Stomach (tissue), 9 donors: ENCODE results near the gene PCDHGC4. TPM values are rescaled to one million over a fixed set of nuclear protein-coding genes. Genes with fewer than 3 reads are reported as not detected.

Experiments used
- DNase-seq, 2 donors: peaks; one replicate each; pipeline versions ENCODE4 v3.0.0 to v3.0.0-alpha.2; 2013 to 2019
- H3K27ac ChIP-seq, 5 donors: fragments of 200-600 bp in 4 of 5; sonication (generic) in 4 of 5; one replicate each; pipeline ENCODE4 v1.5.1; 2013 to 2019; ENCODE audit warnings: mild to moderate bottlenecking in 1 of 5, moderate library complexity in 1 of 5
- H3K27me3 ChIP-seq, 3 donors: fragments of 200-600 bp; sonication (generic); one replicate each; pipeline ENCODE4 v1.5.1; 2017 to 2019; ENCODE audit warnings: mixed run types in 1 of 3
- H3K36me3 ChIP-seq, 4 donors: fragments of 200-600 bp; sonication (generic); 1 replicate in 3 of 4; 2 replicates in 1 of 4; pipeline ENCODE4 v1.5.1; 2016 to 2019
- H3K4me1 ChIP-seq, 4 donors: fragments of 200-600 bp; sonication (generic); one replicate each; pipeline ENCODE4 v1.5.1; 2016 to 2019
- H3K4me3 ChIP-seq, 4 donors: fragments of 200-600 bp; sonication (generic) in 3 of 4; one replicate each; pipeline ENCODE4 v1.5.1; 2016 to 2019; ENCODE audit warnings: mild to moderate bottlenecking in 1 of 4
- H3K9me3 ChIP-seq, 4 donors: fragments of 200-600 bp; sonication (generic); one replicate each; pipeline ENCODE4 v1.5.1; 2016 to 2019
- CTCF ChIP-seq, 7 experiments: fragments of 450-650 bp in 4 of 7; fragments of 200-600 bp in 3 of 7; sonication (generic) in 3 of 7; IDR thresholded peaks; one replicate each; pipeline ENCODE4 v1.5.1; 2016 to 2019; ENCODE audit warnings: antibody characterized with exemption in 7 of 7, control low read depth in 2 of 7, mild to moderate bottlenecking in 1 of 7
- EP300 ChIP-seq: sonication (generic); formaldehyde crosslinking; IDR thresholded peaks from one replicate; pipeline ENCODE4 v1.6.1; 2017; ENCODE audit warnings: antibody characterized with exemption
- POLR2A ChIP-seq, 4 donors: fragments of 450-650 bp; IDR thresholded peaks; one replicate each; pipeline ENCODE4 v1.6.1; 2016; ENCODE audit warnings: antibody characterized with exemption in 4 of 4, control low read depth in 2 of 4, mild to moderate bottlenecking in 1 of 4, moderate library complexity in 1 of 4
- POLR2AphosphoS5 ChIP-seq, 3 donors: sonication (generic); formaldehyde crosslinking; IDR thresholded peaks; one replicate each; pipeline ENCODE4 v1.6.1; 2016; ENCODE audit warnings: antibody characterized with exemption in 3 of 3
- WGBS, 5 donors: extraction: QIAGEN DNeasy Blood & Tissue Kit in 3 of 5; methylation state at CpG; one replicate each; pipeline versions ENCODE4 v1.1.5 to v1.1.7; 2013 to 2018; 5-methylcytosine and 5-hydroxymethylcytosine counted together
- intact Hi-C: fragments of 100-400 bp; cut with DNase I; formaldehyde crosslinking; loops from one replicate; pipeline ENCODE4 v1.15.1; 2023; ENCODE audit warnings: low total_unique reads
- polyA plus RNA-seq, 3 donors: library from polyadenylated mRNA; stranded (reverse); fragments of 200-250 nt; gene quantifications; one replicate each; pipeline ENCODE4 v1.2.3, GENCODE V29; 2013
- total RNA-seq, 5 donors: library from RNA; depleted of rRNA; stranded (reverse); fragments of >200 nt; gene quantifications; one replicate each; pipeline versions ENCODE4 v1.1.0 to v1.2.3, GENCODE V29; 2014 to 2016
- donor health status: healthy with polysubstance abuse.
- donor health status: Bipolar disorder and iron deficiency.
- donor health status: healthy.

Gene PCDHGC4
- total and polyA plus RNA-seq, 8 donors: 0.87 to 15.4 (median 5.0) TPM; not detected in 4

DNA sequence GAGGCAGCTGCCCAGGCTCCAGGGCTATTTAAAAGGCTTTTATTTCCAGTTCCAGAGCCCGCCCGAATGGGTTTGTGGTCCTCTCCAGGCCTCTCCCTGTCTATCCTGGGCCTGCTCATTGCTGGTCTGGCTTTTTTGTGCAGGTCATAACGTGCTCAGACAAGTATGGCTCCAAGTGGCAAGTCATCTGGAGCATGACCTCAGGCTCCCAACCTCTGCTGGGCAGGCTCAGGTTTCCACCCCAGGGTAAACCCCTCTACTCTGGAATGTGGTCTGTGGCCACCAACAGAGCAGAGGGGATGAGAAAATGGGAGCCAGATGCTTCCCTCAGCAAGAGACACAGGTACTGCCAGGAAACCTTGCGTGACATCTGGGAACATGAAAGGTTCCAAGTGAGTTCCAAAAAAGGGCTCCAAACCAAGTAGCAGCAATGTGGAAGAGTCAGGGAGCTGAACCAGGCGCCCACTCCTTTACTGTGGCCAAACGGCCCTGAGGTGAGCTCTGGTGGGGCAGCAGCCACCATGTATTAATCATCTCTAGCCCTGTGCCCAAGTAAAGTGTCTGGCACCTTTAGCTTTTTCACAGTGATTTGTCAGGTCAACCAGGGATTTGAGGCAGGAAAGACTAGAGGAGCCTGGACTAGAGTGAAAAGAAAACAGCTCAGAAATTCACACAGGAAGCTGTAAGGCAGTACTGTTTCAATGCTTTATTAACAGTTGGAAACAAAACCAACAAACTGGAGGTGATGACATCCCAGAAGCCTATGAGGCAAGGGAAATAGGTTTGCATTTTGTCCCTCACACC, 29.7 kb downstream of the PCDHGC4 start:
- 60 to 75% (median 67%) methylated on average over 4 to 6 of the region's 6 CpGs for WGBS, 5 donors
- H3K36me3 ChIP-seq: peaks cover 27 to 78% (median 61%) of the 10 kb centered on the region in 4 donors
- H3K27me3 ChIP-seq: no peaks in the 10 kb centered on the region
- no peak for DNase-seq
- no peaks in the 10 kb centered on the region for H3K9me3 ChIP-seq
- intact Hi-C loops: no loop called here
- H3K27ac ChIP-seq: peak overlapping the region; percentile 6 to 92 (median 86)
- TF ChIP-seq CTCF (IDR thresholded peaks at IDR 0.05): no peak
- TF ChIP-seq POLR2AphosphoS5 (IDR thresholded peaks at IDR 0.05): no peak
- TF ChIP-seq POLR2A (IDR thresholded peaks at IDR 0.05): no peak
- TF ChIP-seq EP300: no peak
- H3K4me3 ChIP-seq: peak overlapping the region in 3 of 4 donors; percentile 53 to 57 (median 56)
- peaks cover 35 to 74% (median 54%) of the 10 kb centered on the region in 4 donors for H3K4me1 ChIP-seq

GRCh38 chr5:141515141-141515540, 30.3 kb downstream of the PCDHGC4 start:
- intact Hi-C loops: no loop called here
- peaks cover 31 to 75% (median 52%) of the 10 kb centered on the region in 4 donors for H3K4me1 ChIP-seq
- H3K27ac ChIP-seq: peak overlapping the region in 4 of 5 donors; percentile 84 to 92 (median 88)
- peaks cover 27 to 85% (median 67%) of the 10 kb centered on the region in 4 donors for H3K36me3 ChIP-seq
- TF ChIP-seq POLR2AphosphoS5 (IDR thresholded peaks at IDR 0.05) (no peak), EP300 (no peak), POLR2A (IDR thresholded peaks at IDR 0.05) (no peak), CTCF (IDR thresholded peaks at IDR 0.05) (no peak)
- no peak for DNase-seq
- no peak overlapping the region for H3K4me3 ChIP-seq
- no peaks in the 10 kb centered on the region for H3K9me3 ChIP-seq
- 80 to 91% (median 88%) methylated on average over 3 of the region's 3 CpGs for WGBS, 5 donors
- no peaks in the 10 kb centered on the region for H3K27me3 ChIP-seq

DNA sequence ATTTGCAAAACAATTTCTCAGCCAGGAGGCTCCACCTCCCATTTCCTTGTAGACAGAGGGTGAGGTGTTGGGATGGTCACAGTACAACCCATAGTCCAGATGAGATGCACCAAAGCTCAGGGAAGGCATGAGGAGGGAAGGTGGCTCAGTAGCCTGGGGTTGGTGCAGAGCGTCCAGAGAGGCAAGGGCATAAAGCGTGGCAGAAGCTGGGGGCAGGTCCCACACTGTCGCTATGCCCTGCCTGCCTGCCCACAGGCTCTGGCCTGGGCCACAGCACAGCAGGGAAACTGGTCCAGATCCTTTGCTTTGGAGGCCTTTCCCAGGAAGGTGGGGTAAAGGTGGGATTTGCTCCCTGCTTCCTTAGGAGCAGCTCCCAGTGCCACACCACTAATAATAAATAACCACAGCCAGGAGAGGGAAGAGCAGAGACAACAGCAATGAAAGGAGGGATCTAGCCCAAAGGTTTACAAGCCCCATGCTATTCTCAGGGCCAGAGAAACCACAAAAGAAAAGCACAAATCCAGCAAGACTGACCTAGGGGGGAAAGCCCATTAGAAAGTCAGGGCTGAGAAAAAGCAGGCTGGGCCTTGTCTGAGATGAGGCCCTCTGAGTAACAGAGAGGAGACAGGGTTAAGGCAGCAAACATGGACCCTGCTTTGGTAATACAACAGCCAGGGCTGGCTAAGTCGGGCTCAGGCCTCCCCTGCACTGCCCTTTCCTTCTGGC, 31.3 kb downstream of the PCDHGC4 start:
- H3K9me3 ChIP-seq: no peaks in the 10 kb centered on the region
- no peak for DNase-seq
- peak overlapping the region in 4 of 5 donors; percentile 84 to 92 (median 88) for H3K27ac ChIP-seq
- intact Hi-C loops: no loop called here
- WGBS, 5 donors: 86 to 96% (median 92%) methylated on average over 4 of the region's 4 CpGs
- H3K27me3 ChIP-seq: no peaks in the 10 kb centered on the region
- H3K4me1 ChIP-seq: peaks cover 31 to 85% (median 60%) of the 10 kb centered on the region in 4 donors
- H3K4me3 ChIP-seq: no peak overlapping the region
- peaks cover 23 to 85% (median 68%) of the 10 kb centered on the region in 4 donors for H3K36me3 ChIP-seq
- no peak for TF ChIP-seq POLR2AphosphoS5 (IDR thresholded peaks at IDR 0.05)
- TF ChIP-seq POLR2A (IDR thresholded peaks at IDR 0.05): no peak
- TF ChIP-seq CTCF (IDR thresholded peaks at IDR 0.05): no peak
- TF ChIP-seq EP300: no peak

GRCh38 chr5:141516672-141517025, 31.8 kb downstream of the PCDHGC4 start:
- DNase-seq: no peak
- WGBS, 5 donors: 82 to 95% (median 88%) methylated on average over 2 to 8 of the region's 8 CpGs
- H3K9me3 ChIP-seq: no peaks in the 10 kb centered on the region
- TF ChIP-seq POLR2AphosphoS5 (IDR thresholded peaks at IDR 0.05) (no peak), EP300 (no peak), POLR2A (IDR thresholded peaks at IDR 0.05) (no peak)
- H3K4me1 ChIP-seq: peaks cover 35 to 90% (median 64%) of the 10 kb centered on the region in 4 donors
- H3K36me3 ChIP-seq: peaks cover 21 to 79% (median 67%) of the 10 kb centered on the region in 4 donors
- H3K27ac ChIP-seq: peak overlapping the region in 3 of 5 donors; percentile 86 to 92 (median 89)
- intact Hi-C loops: no loop called here
- H3K4me3 ChIP-seq: no peak overlapping the region
- H3K27me3 ChIP-seq: no peaks in the 10 kb centered on the region
